ENCODE data around the gene DDX10. TPM values are rescaled to one million over a fixed set of nuclear protein-coding genes. Genes with fewer than 3 reads are reported as not detected.

Gene DDX10
- polyA plus RNA-seq, 1 donor (not counting 4 experiments of a cell fraction or from before 2014, with no cell fraction given), result 32.3 TPM

DNA sequence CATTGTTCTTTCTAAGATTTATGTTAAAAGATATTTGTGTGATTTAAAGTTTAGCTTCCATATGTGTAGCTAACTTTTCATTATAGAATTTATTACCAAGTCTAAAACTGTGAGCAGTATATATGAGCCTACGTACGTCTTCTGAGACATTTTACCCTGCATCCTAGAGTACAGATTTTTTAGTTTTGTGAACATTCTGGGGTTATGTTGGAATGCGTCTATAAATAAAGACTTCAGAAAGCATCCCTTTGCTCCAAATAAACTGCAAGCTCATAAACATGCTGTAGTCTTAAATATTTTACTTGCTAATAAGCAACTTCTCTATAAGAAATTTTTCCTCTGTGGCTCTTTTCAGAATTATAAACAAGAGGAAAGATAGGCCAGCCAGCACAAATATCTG lies 236.5 kb downstream of the DDX10 start:
- DNase-seq (ENCODE audit: low read depth, low spot score) (no peak), FAIRE-seq (no peak)
- H3K79me2 ChIP-seq (ENCODE audit: control insufficient read depth, insufficient read depth, low read length), result no peaks in the 10 kb centered on the region
- no peak overlapping the region for H3K9ac ChIP-seq (ENCODE audit: control insufficient read depth, extremely low read depth, insufficient read depth, low read length)
- H3K27ac ChIP-seq (ENCODE audit: control insufficient read depth, insufficient read depth, low read length), result no peak overlapping the region
- H3K4me3 ChIP-seq (ENCODE audit: control insufficient read depth in 2 of 3, extremely low read depth in 1 of 3, insufficient read depth in 2 of 3, low read depth in 1 of 3, low read length in 3 of 3), result no peak overlapping the region
- no peak overlapping the region for H3K4me2 ChIP-seq (ENCODE audit: control insufficient read depth, extremely low read depth, insufficient read depth, low read depth, low read length)
- peaks cover 16% of the 10 kb centered on the region for H3K4me1 ChIP-seq (ENCODE audit: control insufficient read depth, extremely low read depth, insufficient read depth, low read length)
- no peaks in the 10 kb centered on the region for H3K27me3 ChIP-seq (ENCODE audit: control insufficient read depth, extremely low read depth, insufficient read depth, low read length)
- TF ChIP-seq EZH2 (IDR thresholded peaks at IDR 0.05; ENCODE audit: low read length), result no peak
- TF ChIP-seq, protein P1, sequence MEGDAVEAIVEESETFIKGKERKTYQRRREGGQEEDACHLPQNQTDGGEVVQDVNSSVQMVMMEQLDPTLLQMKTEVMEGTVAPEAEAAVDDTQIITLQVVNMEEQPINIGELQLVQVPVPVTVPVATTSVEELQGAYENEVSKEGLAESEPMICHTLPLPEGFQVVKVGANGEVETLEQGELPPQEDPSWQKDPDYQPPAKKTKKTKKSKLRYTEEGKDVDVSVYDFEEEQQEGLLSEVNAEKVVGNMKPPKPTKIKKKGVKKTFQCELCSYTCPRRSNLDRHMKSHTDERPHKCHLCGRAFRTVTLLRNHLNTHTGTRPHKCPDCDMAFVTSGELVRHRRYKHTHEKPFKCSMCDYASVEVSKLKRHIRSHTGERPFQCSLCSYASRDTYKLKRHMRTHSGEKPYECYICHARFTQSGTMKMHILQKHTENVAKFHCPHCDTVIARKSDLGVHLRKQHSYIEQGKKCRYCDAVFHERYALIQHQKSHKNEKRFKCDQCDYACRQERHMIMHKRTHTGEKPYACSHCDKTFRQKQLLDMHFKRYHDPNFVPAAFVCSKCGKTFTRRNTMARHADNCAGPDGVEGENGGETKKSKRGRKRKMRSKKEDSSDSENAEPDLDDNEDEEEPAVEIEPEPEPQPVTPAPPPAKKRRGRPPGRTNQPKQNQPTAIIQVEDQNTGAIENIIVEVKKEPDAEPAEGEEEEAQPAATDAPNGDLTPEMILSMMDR (optimal IDR thresholded peaks at IDR 0.05 in 1 of 3, IDR thresholded peaks at IDR 0.05 in 1 of 3, conservative IDR thresholded peaks at IDR 0.05 in 1 of 3; ENCODE audit: extremely low read depth in 1 of 3, insufficient read depth in 2 of 3, low read length in 3 of 3), result no peak
- dilution Hi-C loops (cut with MboI; ENCODE audit: extremely low pct_ligation_motif_present, low sequenced_read_pairs), result no loop called here
- H3K9me1 ChIP-seq (ENCODE audit: control insufficient read depth, extremely low read depth, insufficient read depth, low read length), result no peaks in the 10 kb centered on the region
- H2AFZ ChIP-seq (ENCODE audit: control insufficient read depth, low read length), result no peak overlapping the region
- no peaks in the 10 kb centered on the region for H3K9me3 ChIP-seq (ENCODE audit: control insufficient read depth, low read depth, low read length)
- H3K36me3 ChIP-seq (ENCODE audit: control insufficient read depth in 2 of 2, extremely low read depth in 1 of 2, insufficient read depth in 2 of 2, low read length in 2 of 2), result no peaks in the 10 kb centered on the region
- no peaks in the 10 kb centered on the region for H4K20me1 ChIP-seq (ENCODE audit: control insufficient read depth, extremely low read depth, insufficient read depth, low read length)

DNA sequence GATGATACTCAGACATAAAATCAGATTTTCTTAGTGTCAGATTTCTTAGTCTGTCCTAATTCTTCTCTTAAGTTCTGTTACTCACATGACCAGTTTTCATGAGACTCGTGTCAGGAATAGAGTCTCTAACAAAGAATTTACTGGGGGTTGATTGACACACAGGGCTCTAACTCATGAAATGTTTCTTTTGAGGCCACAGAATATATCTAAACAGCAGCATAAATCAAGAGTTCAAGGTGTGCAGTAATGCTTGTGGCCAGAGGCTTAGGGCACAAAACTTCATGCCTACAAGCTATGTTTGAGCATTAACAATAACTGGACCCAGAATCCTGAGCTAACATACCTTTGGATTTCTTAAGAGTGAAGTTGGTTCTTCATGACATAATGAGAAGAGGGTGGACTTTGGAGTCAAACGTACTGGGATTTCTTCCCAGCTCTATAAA lies 237.2 kb downstream of the DDX10 start:
- Histone ChIP-seq H3K36me3 (ENCODE audit: control insufficient read depth in 2 of 2, extremely low read depth in 1 of 2, insufficient read depth in 2 of 2, low read length in 2 of 2) (no peaks in the 10 kb centered on the region), H3K27ac (ENCODE audit: control insufficient read depth, insufficient read depth, low read length) (no peak overlapping the region), H3K4me2 (ENCODE audit: control insufficient read depth, extremely low read depth, insufficient read depth, low read depth, low read length) (no peak overlapping the region), H4K20me1 (ENCODE audit: control insufficient read depth, extremely low read depth, insufficient read depth, low read length) (no peaks in the 10 kb centered on the region), H2AFZ (ENCODE audit: control insufficient read depth, low read length) (no peak overlapping the region), H3K27me3 (ENCODE audit: control insufficient read depth, extremely low read depth, insufficient read depth, low read length) (no peaks in the 10 kb centered on the region), H3K9me3 (ENCODE audit: control insufficient read depth, low read depth, low read length) (no peaks in the 10 kb centered on the region), H3K4me3 (ENCODE audit: control insufficient read depth in 2 of 3, extremely low read depth in 1 of 3, insufficient read depth in 2 of 3, low read depth in 1 of 3, low read length in 3 of 3) (no peak overlapping the region), H3K9ac (ENCODE audit: control insufficient read depth, extremely low read depth, insufficient read depth, low read length) (no peak overlapping the region), H3K9me1 (ENCODE audit: control insufficient read depth, extremely low read depth, insufficient read depth, low read length) (no peaks in the 10 kb centered on the region), H3K79me2 (ENCODE audit: control insufficient read depth, insufficient read depth, low read length) (no peaks in the 10 kb centered on the region), H3K4me1 (ENCODE audit: control insufficient read depth, extremely low read depth, insufficient read depth, low read length) (peaks cover 12% of the 10 kb centered on the region)
- no peak for DNase-seq (ENCODE audit: low read depth, low spot score)
- no peak for TF ChIP-seq EZH2 (IDR thresholded peaks at IDR 0.05; ENCODE audit: low read length)
- TF ChIP-seq, protein P1 (optimal IDR thresholded peaks at IDR 0.05 in 1 of 3, IDR thresholded peaks at IDR 0.05 in 1 of 3, conservative IDR thresholded peaks at IDR 0.05 in 1 of 3; ENCODE audit: extremely low read depth in 1 of 3, insufficient read depth in 2 of 3, low read length in 3 of 3), result no peak
- FAIRE-seq, result no peak
- dilution Hi-C loops (cut with MboI; ENCODE audit: extremely low pct_ligation_motif_present, low sequenced_read_pairs), result no loop called here
